ENCODE data around the gene ICE2.

The ICE2 gene

DNA sequence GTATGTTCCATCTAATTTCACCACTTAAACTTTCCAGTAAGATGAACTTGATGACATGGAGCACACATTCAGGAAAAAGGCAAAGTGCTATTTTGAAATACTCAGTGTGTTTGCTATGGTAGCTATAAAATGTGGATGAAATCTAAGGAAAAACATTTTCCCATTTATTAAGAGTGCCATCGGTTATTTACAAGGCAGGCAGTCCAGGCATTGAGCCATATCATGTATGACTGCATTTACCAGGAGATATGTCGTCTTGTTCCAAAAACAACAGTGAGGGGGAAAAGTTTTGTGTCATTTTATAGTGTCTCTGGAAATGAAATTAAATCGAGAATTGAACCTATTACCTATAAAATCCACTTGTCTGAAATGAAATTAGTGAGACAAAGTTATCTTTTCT lies 94.9 kb downstream of the ICE2 start:
- TF ChIP-seq CTCF (IDR thresholded peaks at IDR 0.05; ENCODE audit: low read depth, low read length) (no peak), EZH2phosphoT487 (IDR thresholded peaks at IDR 0.05; ENCODE audit: low read depth) (no peak)
- Histone ChIP-seq H3K36me3 (replicated peaks; ENCODE audit: low read depth, low read length) (peaks cover 41% of the 10 kb centered on the region), H2AFZ (ENCODE audit: low read depth, low read length) (no peak overlapping the region), H3K79me2 (ENCODE audit: low read length) (peaks cover 23% of the 10 kb centered on the region), H3K27me3 (ENCODE audit: low read depth, low read length) (no peaks in the 10 kb centered on the region), H3K9ac (ENCODE audit: low read length) (no peak overlapping the region), H4K20me1 (ENCODE audit: insufficient read depth, low read length) (peaks cover 26% of the 10 kb centered on the region), H3K4me1 (ENCODE audit: low read length) (no peaks in the 10 kb centered on the region), H3K9me3 (ENCODE audit: insufficient read depth, low read length) (no peaks in the 10 kb centered on the region), H3K27ac (ENCODE audit: low read length) (no peak overlapping the region), H3K4me2 (ENCODE audit: low read length) (no peak overlapping the region), H3K4me3 (ENCODE audit: low read length) (no peak overlapping the region)

DNA sequence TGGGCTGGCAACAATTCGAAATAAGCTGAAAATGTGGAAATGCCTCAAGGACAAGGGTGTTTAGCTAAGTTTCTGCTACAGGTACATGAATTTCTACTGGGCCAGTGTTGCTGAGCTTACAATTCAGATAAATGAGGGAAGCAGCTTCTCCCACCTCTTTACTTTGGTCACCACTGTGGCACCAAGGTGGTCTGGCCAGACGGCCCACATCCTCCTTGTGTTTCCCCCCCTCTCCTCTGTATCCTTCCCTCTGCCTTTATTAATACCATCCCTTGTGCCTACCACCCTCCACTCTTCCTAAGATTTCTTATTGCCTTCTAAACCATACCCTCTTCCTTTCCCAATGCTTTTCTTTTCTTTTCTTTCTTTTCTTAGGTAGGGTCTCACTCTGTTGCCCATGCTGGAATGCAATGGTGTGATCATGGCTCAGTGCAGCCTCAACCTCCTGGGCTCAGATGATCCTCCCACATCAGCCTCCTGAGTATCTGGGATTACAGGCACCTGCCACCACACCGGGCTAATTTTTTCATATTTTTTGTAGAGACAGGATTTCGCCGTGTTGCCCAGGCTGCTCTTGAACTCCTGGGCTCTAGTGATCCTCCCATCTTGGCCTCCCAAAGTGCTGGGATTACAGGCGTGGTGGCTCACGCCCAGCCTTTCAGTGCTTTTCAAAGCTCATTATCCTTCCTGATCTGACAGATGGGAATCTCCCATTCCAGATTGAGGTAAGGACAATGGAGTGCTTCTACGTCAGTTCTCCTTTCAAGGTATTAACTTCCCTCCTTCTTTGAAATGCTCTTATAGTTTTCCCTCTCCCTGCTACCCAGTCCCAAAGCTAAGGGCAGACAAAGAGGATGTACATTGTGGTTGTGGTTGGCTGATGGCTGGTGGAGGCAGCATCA lies 95.9 kb downstream of the ICE2 start:
- Histone ChIP-seq H3K27ac (ENCODE audit: low read length) (no peak overlapping the region), H3K4me1 (ENCODE audit: low read length) (no peaks in the 10 kb centered on the region), H4K20me1 (ENCODE audit: insufficient read depth, low read length) (peaks cover 22% of the 10 kb centered on the region), H3K4me3 (ENCODE audit: low read length) (no peak overlapping the region), H3K79me2 (ENCODE audit: low read length) (peaks cover 16% of the 10 kb centered on the region), H3K27me3 (ENCODE audit: low read depth, low read length) (no peaks in the 10 kb centered on the region), H2AFZ (ENCODE audit: low read depth, low read length) (no peak overlapping the region), H3K9me3 (ENCODE audit: insufficient read depth, low read length) (no peaks in the 10 kb centered on the region), H3K9ac (ENCODE audit: low read length) (no peak overlapping the region), H3K4me2 (ENCODE audit: low read length) (no peak overlapping the region), H3K36me3 (replicated peaks; ENCODE audit: low read depth, low read length) (peaks cover 39% of the 10 kb centered on the region)
- no peak for TF ChIP-seq EZH2phosphoT487 (IDR thresholded peaks at IDR 0.05; ENCODE audit: low read depth)
- no peak for TF ChIP-seq CTCF (IDR thresholded peaks at IDR 0.05; ENCODE audit: low read depth, low read length)

DNA sequence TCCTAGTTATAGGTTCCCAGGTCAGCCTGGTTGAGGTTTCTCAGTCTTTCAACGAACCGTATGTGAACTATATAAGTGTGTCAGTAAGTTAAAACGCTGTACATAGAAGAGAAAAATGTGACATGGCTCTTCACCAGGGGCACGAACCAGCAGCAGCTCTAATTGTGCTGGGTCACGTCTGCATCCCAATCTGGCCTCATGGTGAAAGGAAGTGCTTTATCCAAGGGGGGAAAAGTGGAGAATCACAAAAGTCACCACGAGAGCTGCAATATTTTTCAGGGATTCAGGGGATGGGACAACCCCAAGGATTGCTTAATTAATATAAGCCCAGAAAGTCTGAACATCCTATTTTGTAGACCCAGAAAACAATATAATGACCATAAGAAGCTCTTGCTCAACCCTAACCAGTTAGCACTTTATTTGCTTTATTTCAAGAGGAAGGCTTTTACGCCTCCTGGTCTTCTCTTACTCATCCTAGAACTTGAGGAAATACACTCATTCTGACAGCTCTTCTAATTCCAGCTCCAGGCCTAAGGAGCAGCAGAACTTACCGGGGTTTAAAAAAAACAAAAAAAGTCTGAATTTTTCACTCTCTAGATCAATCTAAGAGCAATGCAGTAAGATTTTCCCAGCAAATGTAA lies 97.7 kb downstream of the ICE2 start:
- Histone ChIP-seq H4K20me1 (ENCODE audit: insufficient read depth, low read length) (peaks cover 7% of the 10 kb centered on the region; the same call in 1 of the 2 replicates), H3K79me2 (ENCODE audit: low read length) (peaks cover 4% of the 10 kb centered on the region; the same call in 1 of the 2 replicates), H3K4me3 (ENCODE audit: low read length) (no peak overlapping the region), H3K27me3 (ENCODE audit: low read depth, low read length) (no peaks in the 10 kb centered on the region), H3K36me3 (replicated peaks; ENCODE audit: low read depth, low read length) (peaks cover 39% of the 10 kb centered on the region), H2AFZ (ENCODE audit: low read depth, low read length) (no peak overlapping the region), H3K9ac (ENCODE audit: low read length) (no peak overlapping the region), H3K4me1 (ENCODE audit: low read length) (no peaks in the 10 kb centered on the region), H3K4me2 (ENCODE audit: low read length) (no peak overlapping the region), H3K9me3 (ENCODE audit: insufficient read depth, low read length) (no peaks in the 10 kb centered on the region), H3K27ac (ENCODE audit: low read length) (no peak overlapping the region)
- TF ChIP-seq EZH2phosphoT487 (IDR thresholded peaks at IDR 0.05; ENCODE audit: low read depth): no peak
- no peak for TF ChIP-seq CTCF (IDR thresholded peaks at IDR 0.05; ENCODE audit: low read depth, low read length)
